Stimulated activated CD4-positive, alpha-beta T cell treated with anti-CD3 and anti-CD28 coated beads, Interleukin-1b, Interleukin-23, amount 100 ng/mL, for 48 hours (primary cell): Measurements from ENCODE around the gene HPCA.

Experiments
- DNase-seq: peaks from one replicate; pipeline ENCODE4 v3.0.0-alpha.2; 2020

The HPCA gene

GRCh38 chr1:32871364-32872191, 14.7 kb upstream of the HPCA start:
- DNase-seq = no peak

GRCh38 chr1:32872192-32872460, 14.2 kb upstream of the HPCA start:
- no peak for DNase-seq

DNA sequence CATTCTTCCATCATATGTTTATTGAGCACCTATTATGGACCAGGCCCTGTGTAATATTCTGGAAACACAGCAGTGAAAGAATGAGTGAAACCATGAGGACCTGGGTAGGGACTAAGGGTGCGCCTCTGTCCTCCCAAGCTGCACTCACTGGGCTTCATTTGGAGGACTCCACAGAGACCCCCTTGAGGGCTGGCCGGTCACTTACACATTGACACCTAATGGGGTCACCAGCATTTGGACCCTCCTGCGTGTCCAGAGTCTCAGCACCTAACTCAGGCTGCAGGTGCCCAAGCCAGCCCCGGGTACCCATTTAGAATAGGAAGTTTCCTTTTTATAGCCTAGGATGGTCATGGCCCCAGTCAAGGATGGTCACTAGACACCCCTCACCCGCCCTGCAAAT, 12.8 kb upstream of the HPCA start:
- no peak for DNase-seq

GRCh38 chr1:32874860-32875752, 11.2 kb upstream of the HPCA start:
- no peak for DNase-seq

- DNase-seq = peak; percentile 31
Observed at GRCh38 chr1:32876341-32877210, 9.7 kb upstream of the HPCA start.

DNA sequence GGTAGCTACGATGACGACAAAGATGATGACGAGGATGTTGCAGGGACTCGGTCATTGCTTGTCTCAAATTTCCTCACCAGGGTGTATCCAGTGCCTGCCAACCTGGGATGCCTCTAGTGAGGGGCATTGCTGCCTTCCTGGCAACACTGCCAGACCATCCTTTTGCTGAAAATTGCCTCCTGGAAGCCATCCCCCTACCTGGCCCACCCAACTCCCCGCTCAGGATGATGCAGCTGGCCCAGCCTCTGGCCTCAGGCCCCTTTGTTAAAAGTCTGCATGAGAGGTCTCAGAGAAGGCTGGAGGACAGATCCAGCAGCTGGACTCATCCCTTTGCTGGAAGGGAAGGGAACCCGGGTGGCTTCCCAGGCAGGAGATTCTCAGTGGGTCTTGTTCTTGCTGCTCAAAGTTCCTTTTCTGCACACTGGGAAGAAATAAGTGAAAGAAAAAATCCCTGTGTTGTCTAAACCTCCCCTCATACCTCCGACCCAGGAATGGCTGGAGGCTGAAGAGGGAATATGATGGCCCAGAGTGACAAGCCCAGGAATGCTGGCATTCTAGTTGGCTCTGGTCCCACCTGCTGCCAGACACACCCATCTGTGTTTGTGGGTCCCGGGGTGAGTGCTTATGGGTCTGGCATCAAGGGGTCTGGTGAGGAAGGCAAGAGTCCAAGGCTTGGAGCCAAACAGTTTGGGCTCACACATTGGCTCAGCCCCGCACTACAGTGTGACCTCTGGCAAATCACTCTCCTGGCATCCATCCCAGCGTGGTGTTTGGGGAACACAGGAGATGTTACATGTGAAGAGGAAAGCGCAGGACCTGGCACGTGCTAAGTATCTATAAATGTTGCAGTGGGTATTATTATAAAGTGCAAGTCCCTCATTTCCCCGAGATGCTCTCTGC, 8.8 kb upstream of the HPCA start:
- no peak for DNase-seq

- DNase-seq = no peak
Observed at GRCh38 chr1:32878183-32878582, 8.1 kb upstream of the HPCA start.

- no peak for DNase-seq
Observed at GRCh38 chr1:32878637-32879041, 7.7 kb upstream of the HPCA start.

- no peak for DNase-seq
Observed at GRCh38 chr1:32881291-32881690, 5.0 kb upstream of the HPCA start.

- DNase-seq = no peak
Observed at GRCh38 chr1:32881871-32882850, 4.1 kb upstream of the HPCA start.

GRCh38 chr1:32883338-32884031, 2.8 kb upstream of the HPCA start:
- no peak for DNase-seq

DNA sequence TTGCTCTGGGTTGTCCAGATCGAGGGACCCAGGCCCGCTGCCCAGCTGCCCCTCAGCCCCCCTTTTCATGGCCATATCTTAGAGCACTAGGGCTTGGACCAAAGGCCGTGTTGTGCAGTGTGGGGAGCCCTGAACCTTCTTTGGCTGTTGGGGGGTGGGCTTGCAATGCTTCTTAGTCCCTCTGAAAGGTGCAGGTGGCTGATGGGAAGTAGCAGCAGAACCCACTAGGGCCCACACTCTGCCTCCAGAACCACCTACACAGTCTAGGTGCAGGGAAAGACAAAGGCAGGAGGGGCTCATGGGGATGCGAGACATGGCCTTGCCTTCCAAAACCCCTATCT, 2.3 kb upstream of the HPCA start:
- no peak for DNase-seq

DNA sequence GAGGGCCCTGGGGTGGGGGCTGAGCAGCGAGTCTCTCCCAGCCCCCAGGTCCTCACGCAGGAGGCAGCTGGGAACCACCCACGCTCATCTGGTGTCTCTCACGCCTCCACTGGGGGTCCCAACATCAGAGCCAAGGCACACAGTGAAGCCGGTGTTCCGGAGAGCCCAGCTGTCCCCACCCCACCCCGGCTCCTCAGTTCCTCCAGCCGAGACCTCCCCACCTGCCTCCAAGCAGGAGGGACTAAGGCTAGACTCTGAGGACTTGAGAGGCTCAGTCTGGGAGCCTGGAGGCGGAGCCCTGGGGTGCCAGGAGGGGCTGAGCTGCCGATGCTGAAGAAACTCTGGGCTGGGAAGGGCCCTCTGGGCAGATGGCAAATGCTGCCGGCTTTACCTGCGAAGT, 1.6 kb upstream of the HPCA start:
- DNase-seq = no peak

DNA sequence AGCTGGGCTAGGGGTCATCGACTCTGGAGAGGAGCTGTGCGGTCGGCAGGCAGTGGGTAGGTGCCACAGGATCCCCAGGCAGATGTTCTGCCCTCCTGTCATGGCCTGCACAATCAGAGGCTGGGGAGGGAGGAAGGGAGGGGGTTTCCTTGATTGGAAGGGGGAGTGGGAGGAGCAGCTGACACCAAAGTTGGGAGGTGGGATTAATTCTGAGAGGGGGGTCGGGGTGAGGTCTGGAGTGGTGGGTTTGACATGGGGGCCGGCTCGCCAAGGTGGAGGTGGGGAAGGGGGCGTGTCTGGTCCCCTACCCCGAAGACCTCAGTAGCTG, 651 bp upstream of the HPCA start:
- DNase-seq = no peak

DNA sequence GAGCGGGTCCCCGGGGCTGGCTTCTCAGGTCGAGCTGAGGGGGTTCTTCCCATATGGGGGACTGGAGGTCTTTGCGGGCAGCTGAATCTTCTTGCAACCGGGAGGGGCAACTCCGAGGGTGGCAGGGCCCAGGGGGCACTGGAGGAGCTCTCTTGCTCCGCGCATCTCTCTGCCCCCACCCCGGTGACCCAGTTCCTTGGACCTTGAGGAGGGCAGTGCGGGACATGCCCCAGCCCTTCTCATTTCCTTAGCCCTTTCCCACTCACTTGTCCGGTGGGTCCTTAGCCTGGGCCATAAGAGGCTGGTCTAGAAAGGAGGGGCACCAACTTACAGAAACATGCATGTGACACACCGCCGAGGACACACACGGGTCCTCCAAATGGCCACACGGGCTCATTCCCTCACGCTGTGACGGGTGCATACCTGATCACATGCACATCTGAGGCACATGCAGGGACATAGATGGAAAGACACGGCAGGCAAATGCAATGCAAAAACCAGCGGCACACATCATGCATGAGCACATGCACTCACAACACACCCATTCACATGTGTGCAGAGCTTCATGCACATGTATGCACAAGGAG, 630 bp downstream of the HPCA start:
- no peak for DNase-seq

GRCh38 chr1:32887623-32888022, 1.3 kb downstream of the HPCA start:
- DNase-seq = no peak

- no peak for DNase-seq
Observed at GRCh38 chr1:32888134-32888533, 1.8 kb downstream of the HPCA start.

GRCh38 chr1:32888677-32889420, 2.6 kb downstream of the HPCA start:
- DNase-seq = no peak

DNA sequence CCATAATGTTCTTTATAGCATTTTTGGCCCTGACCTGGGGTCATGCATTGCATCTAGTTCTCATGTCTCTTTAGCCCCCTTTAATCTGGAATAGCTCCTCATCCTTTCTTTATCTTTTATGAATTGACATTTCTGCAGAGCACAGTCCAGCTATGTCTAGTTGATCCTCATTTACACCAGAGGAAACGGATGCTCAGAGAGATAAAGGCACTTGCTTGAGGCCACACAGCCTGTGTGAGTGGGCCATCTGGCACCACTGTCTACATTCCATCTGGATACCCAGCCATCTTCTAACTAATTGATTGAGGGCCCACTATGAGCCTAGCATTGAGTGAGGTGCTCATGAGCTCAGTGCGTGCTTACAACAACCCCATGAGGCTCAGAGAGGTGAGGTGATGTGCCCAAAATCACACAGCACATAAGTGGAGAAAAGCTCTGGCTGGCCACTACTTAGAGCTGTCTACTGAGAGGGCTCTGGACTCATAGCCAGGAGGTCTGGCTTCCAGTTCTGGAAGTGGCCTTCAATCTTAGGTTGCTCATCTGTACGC, 3.5 kb downstream of the HPCA start:
- DNase-seq = no peak
